ENCODE results near the gene FAM120B.
"Not testable (repeated sequence)": the region's sequence is repeated elsewhere in the genome, so short reads cannot be mapped to it uniquely, and the experiment has no call there.

Gene FAM120B

GRCh38 chr6:170262489-170263088, 44.0 kb upstream of the FAM120B start:
- TF ChIP-seq CTCF (IDR thresholded peaks at IDR 0.05; ENCODE audit: insufficient read depth, low read depth, low read length, missing control alignments), result no peak
- no peak overlapping the region for H3K4me3 ChIP-seq (ENCODE audit: low read length)
- DNase-seq (ENCODE audit: low read depth), result no peak

- no peak for TF ChIP-seq CTCF (IDR thresholded peaks at IDR 0.05; ENCODE audit: insufficient read depth, low read depth, low read length, missing control alignments)
- DNase-seq (ENCODE audit: low read depth), result no peak
- no peak overlapping the region for H3K4me3 ChIP-seq (ENCODE audit: low read length)
Measured at GRCh38 chr6:170263410-170263809, 43.1 kb upstream of the FAM120B start.

GRCh38 chr6:170264086-170264485, 42.5 kb upstream of the FAM120B start:
- H3K4me3 ChIP-seq (ENCODE audit: low read length), result no peak overlapping the region
- TF ChIP-seq CTCF (IDR thresholded peaks at IDR 0.05; ENCODE audit: insufficient read depth, low read depth, low read length, missing control alignments), result no peak
- no peak for DNase-seq (ENCODE audit: low read depth)

GRCh38 chr6:170264644-170265043, 41.9 kb upstream of the FAM120B start:
- DNase-seq (ENCODE audit: low read depth); H3K4me3 ChIP-seq (ENCODE audit: low read length): not testable (repeated sequence)

- no peak for TF ChIP-seq CTCF (IDR thresholded peaks at IDR 0.05; ENCODE audit: insufficient read depth, low read depth, low read length, missing control alignments)
- DNase-seq (ENCODE audit: low read depth), result no peak
- H3K4me3 ChIP-seq (ENCODE audit: low read length), result no peak overlapping the region
Measured at GRCh38 chr6:170265655-170266054, 40.9 kb upstream of the FAM120B start.

- no peak for DNase-seq (ENCODE audit: low read depth)
- TF ChIP-seq CTCF (IDR thresholded peaks at IDR 0.05; ENCODE audit: insufficient read depth, low read depth, low read length, missing control alignments), result no peak
- H3K4me3 ChIP-seq (ENCODE audit: low read length), result no peak overlapping the region
Measured at GRCh38 chr6:170266061-170266825, 40.3 kb upstream of the FAM120B start.

- TF ChIP-seq CTCF (IDR thresholded peaks at IDR 0.05; ENCODE audit: insufficient read depth, low read depth, low read length, missing control alignments), result no peak
- no peak overlapping the region for H3K4me3 ChIP-seq (ENCODE audit: low read length)
- no peak for DNase-seq (ENCODE audit: low read depth)
Measured at GRCh38 chr6:170267688-170268087, 38.9 kb upstream of the FAM120B start.

Data from epithelial cell of esophagus (primary cell).